ENCODE data around the gene CCR5. TPM values are rescaled to one million over a fixed set of nuclear protein-coding genes. Genes with fewer than 3 reads are reported as not detected.

Gene CCR5
- total RNA-seq, 1 donor from 2014 or later = 0.49 TPM

DNA sequence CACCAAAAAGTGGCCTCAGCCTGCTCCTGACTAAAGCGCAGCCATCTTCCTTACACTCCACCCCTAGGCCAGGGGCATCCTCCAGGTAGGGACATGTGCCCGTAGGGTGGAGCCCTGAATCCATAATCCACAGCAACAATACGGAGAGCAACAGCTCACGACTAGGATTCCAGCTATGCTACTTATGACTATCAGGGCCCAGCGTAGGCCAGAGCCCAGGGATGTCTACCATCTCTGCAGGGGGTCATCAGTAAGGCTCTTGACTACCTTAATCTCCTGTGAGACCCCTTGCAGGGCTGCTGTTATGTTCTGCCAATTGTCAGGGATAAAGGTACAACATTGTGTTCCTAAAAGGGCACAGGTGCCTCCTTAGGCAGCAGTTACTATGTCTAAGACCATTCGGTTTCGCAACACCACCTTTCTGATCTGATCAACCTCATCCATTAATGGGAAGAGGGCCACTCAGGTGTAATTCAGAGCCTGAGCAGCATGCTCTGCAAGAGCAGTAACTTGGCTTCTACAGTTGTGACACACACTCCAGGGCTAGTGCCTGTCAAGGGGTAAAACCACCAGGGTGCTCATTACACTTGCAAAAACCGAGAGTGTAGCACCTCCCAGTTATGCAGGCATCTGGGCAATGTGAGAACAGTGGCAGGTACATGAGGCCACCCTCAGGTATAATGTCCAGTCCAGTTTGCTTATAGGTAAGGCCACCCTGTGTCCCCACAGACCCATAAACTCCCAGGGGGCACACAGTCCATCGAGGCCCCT is 47.3 kb downstream of the CCR5 start:
- intact Hi-C loops (cut with DNase I) = no loop called here
- ATAC-seq (no peak), DNase-seq (ENCODE audit: missing footprints) (no peak)

DNA sequence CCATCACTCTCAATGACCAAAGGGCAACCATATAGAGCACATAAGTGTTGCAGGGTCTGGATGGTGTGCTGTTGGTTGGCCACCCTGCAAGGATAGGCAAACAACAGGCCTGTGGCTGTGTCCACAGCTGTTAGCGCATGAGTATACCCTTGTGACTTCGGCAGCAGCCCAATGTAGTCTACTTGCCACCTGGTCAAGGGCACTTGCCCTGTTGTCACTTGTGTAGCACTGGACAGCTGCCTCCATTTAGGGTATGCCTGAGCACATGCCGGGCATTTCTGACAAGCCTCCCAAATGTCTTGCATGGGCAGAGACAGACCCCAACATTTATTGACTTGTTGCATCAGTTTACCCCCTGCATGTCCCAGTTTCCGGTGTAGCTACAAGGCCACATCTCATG is 49.1 kb downstream of the CCR5 start:
- intact Hi-C loops (cut with DNase I) = no loop called here
- DNase-seq (ENCODE audit: missing footprints) (no peak), ATAC-seq (no peak)

DNA sequence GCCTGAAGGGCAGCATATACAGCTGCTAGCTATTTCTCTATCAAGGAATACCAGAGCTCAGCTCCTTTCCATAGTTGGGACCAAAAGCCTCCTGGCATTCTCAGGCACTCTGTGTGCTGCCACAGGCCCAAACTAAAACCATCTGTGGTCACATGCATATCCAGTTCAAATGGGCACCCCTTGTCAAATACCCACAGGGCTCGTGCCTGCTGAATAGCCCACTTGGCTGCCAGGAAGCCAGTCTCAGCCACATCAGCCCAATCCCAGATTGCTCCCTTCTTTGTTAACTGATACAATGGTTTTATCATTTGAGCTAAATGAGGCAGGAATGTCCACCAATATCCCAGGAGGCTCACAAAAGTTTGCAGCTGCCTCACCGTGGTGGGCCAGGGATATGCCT is 50.2 kb downstream of the CCR5 start:
- DNase-seq (ENCODE audit: missing footprints) (no peak), ATAC-seq (no peak)
- intact Hi-C loops (cut with DNase I) = no loop called here

DNA sequence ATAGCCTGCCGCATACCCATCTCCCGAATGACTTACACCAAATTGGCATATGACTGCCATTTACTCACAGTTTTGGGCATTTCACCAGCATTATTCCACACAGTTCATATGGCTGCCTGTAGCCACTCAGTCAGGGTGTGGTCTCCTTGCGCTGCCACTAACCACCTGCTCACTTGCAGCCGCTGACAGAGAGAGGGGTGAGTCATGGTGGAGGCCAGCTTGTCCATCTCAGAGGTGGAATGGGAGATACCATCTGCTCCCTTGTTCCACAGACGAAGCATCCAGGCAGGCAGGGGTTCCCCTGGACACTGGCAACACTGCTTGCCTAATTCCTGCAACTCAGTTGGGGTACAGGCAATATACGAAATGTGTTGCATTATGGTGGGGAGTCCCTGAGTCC is 51.9 kb downstream of the CCR5 start:
- DNase-seq (ENCODE audit: missing footprints) (no peak), ATAC-seq (no peak)
- intact Hi-C loops (cut with DNase I) = no loop called here

DNA sequence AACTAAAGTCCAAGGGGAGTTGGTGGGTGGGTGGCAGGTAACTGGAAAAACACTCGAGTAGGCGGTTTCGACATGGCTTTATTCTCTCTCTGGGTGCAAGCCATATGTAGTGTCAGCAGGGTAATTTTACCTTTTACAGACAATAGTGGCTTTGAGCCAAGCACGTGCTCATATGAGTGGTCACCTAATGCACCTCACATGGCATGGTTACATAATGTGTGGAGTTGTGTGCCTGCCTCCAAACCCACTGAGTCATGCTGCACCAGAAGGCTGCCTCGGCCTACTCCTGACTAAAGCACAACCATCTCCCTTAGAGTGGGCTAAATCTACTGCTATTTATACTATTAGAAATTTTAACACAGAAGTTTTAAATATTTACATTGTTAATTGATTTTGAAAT is 52.8 kb downstream of the CCR5 start:
- ATAC-seq (no peak), DNase-seq (ENCODE audit: missing footprints) (no peak)
- intact Hi-C loops (cut with DNase I) = no loop called here

Other genes with a start within 250 kb of the CCR5 start
- 3.8 TPM for gene CCR1, start 162.6 kb upstream of the CCR5 start, total RNA-seq
- not detected for gene CCR3, start 128.5 kb upstream of the CCR5 start, total RNA-seq
- 0.89 TPM for gene CCR2, start 16.8 kb upstream of the CCR5 start, total RNA-seq
- gene CCRL2, start 36.3 kb downstream of the CCR5 start, total RNA-seq = 1.2 TPM
- 4.8 TPM for gene LTF, start 94.0 kb downstream of the CCR5 start, total RNA-seq
- gene RTP3, start 127.0 kb downstream of the CCR5 start, total RNA-seq = not detected
- gene LRRC2, start 195.4 kb downstream of the CCR5 start, total RNA-seq = 110 TPM
- gene FAM240A, start 241.6 kb downstream of the CCR5 start, total RNA-seq = not detected